Measurements from ENCODE around the gene BRD4. TPM values are rescaled to one million over a fixed set of nuclear protein-coding genes. Genes with fewer than 3 reads are reported as not detected.

BRD4 gene
- total RNA-seq, 4 donors from 2014 or later: 54.8 to 111 (median 68.3) TPM

GRCh38 chr19:15244106-15244803 is 88.1 kb downstream of the BRD4 start:
- 89% methylated on average over 9 of the region's 24 CpGs for WGBS
- H3K4me3 ChIP-seq: no peak overlapping the region
- TF ChIP-seq POLR2AphosphoS5 (IDR thresholded peaks at IDR 0.05) (no peak), EP300 (IDR thresholded peaks at IDR 0.05) (no peak), CTCF (IDR thresholded peaks at IDR 0.05) (no peak), POLR2A (IDR thresholded peaks at IDR 0.05) (no peak)
- H3K9me3 ChIP-seq: no peaks in the 10 kb centered on the region
- H3K4me1 ChIP-seq: peaks cover 29% of the 10 kb centered on the region
- H3K27ac ChIP-seq: no peak overlapping the region
- peaks cover 87% of the 10 kb centered on the region for H3K36me3 ChIP-seq
- no peaks in the 10 kb centered on the region for H3K27me3 ChIP-seq
- DNase-seq (ENCODE audit: low spot score in 2 of 2): no peak

GRCh38 chr19:15243236-15243957 is 88.9 kb downstream of the BRD4 start:
- no peak for DNase-seq (ENCODE audit: low spot score in 2 of 2)
- 92% methylated on average over 5 of the region's 17 CpGs for WGBS
- Histone ChIP-seq H3K36me3 (peaks cover 94% of the 10 kb centered on the region), H3K9me3 (no peaks in the 10 kb centered on the region), H3K27me3 (no peaks in the 10 kb centered on the region), H3K4me3 (no peak overlapping the region), H3K27ac (no peak overlapping the region), H3K4me1 (peaks cover 21% of the 10 kb centered on the region)
- no peak for TF ChIP-seq POLR2AphosphoS5 (IDR thresholded peaks at IDR 0.05)
- TF ChIP-seq POLR2A (IDR thresholded peaks at IDR 0.05): no peak
- TF ChIP-seq CTCF (IDR thresholded peaks at IDR 0.05): no peak

- peaks cover 2% of the 10 kb centered on the region for H3K4me1 ChIP-seq
- 86% methylated on average over 5 of the region's 9 CpGs for WGBS
- H3K36me3 ChIP-seq: peaks cover 95% of the 10 kb centered on the region
- no peak for DNase-seq (ENCODE audit: low spot score in 2 of 2)
- no peak for TF ChIP-seq POLR2A (IDR thresholded peaks at IDR 0.05)
- TF ChIP-seq CTCF (IDR thresholded peaks at IDR 0.05): no peak
- H3K9me3 ChIP-seq: no peaks in the 10 kb centered on the region
- H3K27me3 ChIP-seq: no peaks in the 10 kb centered on the region
- no peak overlapping the region for H3K27ac ChIP-seq
- H3K4me3 ChIP-seq: no peak overlapping the region
Measured at GRCh38 chr19:15241259-15241910, 91.0 kb downstream of the BRD4 start.

GRCh38 chr19:15240515-15240914 is 91.8 kb downstream of the BRD4 start:
- no peak overlapping the region for H3K4me3 ChIP-seq
- H3K27ac ChIP-seq: no peak overlapping the region
- no peaks in the 10 kb centered on the region for H3K27me3 ChIP-seq
- H3K9me3 ChIP-seq: no peaks in the 10 kb centered on the region
- TF ChIP-seq EP300 (IDR thresholded peaks at IDR 0.05): no peak
- no peak for TF ChIP-seq CTCF (IDR thresholded peaks at IDR 0.05)
- no peak for TF ChIP-seq POLR2AphosphoS5 (IDR thresholded peaks at IDR 0.05)
- TF ChIP-seq POLR2A (IDR thresholded peaks at IDR 0.05): no peak
- DNase-seq (ENCODE audit: low spot score in 2 of 2): no peak
- H3K4me1 ChIP-seq: no peaks in the 10 kb centered on the region
- 82% methylated on average over 6 of the region's 9 CpGs for WGBS
- H3K36me3 ChIP-seq: peaks cover 96% of the 10 kb centered on the region

GRCh38 chr19:15239337-15239949 is 92.9 kb downstream of the BRD4 start:
- DNase-seq (ENCODE audit: low spot score in 2 of 2): no peak
- peaks cover 87% of the 10 kb centered on the region for H3K36me3 ChIP-seq
- 93% methylated on average over 14 of the region's 26 CpGs for WGBS

More at GRCh38 chr19:15239337-15239949, 92.9 kb downstream of the BRD4 start:
- Histone ChIP-seq H3K4me1 (no peaks in the 10 kb centered on the region), H3K27ac (no peak overlapping the region), H3K4me3 (no peak overlapping the region), H3K27me3 (no peaks in the 10 kb centered on the region), H3K9me3 (no peaks in the 10 kb centered on the region)
- TF ChIP-seq POLR2AphosphoS5 (IDR thresholded peaks at IDR 0.05) (no peak), POLR2A (IDR thresholded peaks at IDR 0.05) (no peak)

All from suprapubic skin (tissue), 4 donors.